Measurements from ENCODE around the gene ASTN2. TPM values are rescaled to one million over a fixed set of nuclear protein-coding genes. Genes with fewer than 3 reads are reported as not detected.

The ASTN2 gene
- total RNA-seq, 1 donor = 5.6 TPM

- no peak overlapping the region for H3K4me3 ChIP-seq (ENCODE audit: low read depth, low read length)
- DNase-seq (ENCODE audit: low read depth) = no peak
- no peak for TF ChIP-seq CTCF (IDR thresholded peaks at IDR 0.05; ENCODE audit: insufficient read depth, low read length)
These were observed 371.7 kb downstream of the ASTN2 start for GRCh38 chr9:117043159-117043558.

GRCh38 chr9:117035546-117035945 lies 379.3 kb downstream of the ASTN2 start:
- no peak for DNase-seq (ENCODE audit: low read depth)
- TF ChIP-seq CTCF (IDR thresholded peaks at IDR 0.05; ENCODE audit: insufficient read depth, low read length) = no peak
- H3K4me3 ChIP-seq (ENCODE audit: low read depth, low read length) = no peak overlapping the region

GRCh38 chr9:117034866-117035265 lies 380.0 kb downstream of the ASTN2 start:
- TF ChIP-seq CTCF (IDR thresholded peaks at IDR 0.05; ENCODE audit: insufficient read depth, low read length) = no peak
- DNase-seq (ENCODE audit: low read depth) = no peak

GRCh38 chr9:117030254-117030768 lies 384.5 kb downstream of the ASTN2 start:
- H3K4me3 ChIP-seq (ENCODE audit: low read depth, low read length) = no peak overlapping the region
- TF ChIP-seq CTCF (IDR thresholded peaks at IDR 0.05; ENCODE audit: insufficient read depth, low read length) = no peak
- DNase-seq (ENCODE audit: low read depth) = no peak

More at GRCh38 chr9:117034866-117035265, 380.0 kb downstream of the ASTN2 start:
- H3K4me3 ChIP-seq (ENCODE audit: low read depth, low read length) = no peak overlapping the region

GRCh38 chr9:117029341-117029740 lies 385.5 kb downstream of the ASTN2 start:
- H3K4me3 ChIP-seq (ENCODE audit: low read depth, low read length) = no peak overlapping the region
- DNase-seq (ENCODE audit: low read depth) = no peak
- TF ChIP-seq CTCF (IDR thresholded peaks at IDR 0.05; ENCODE audit: insufficient read depth, low read length) = no peak

- no peak for TF ChIP-seq CTCF (IDR thresholded peaks at IDR 0.05; ENCODE audit: insufficient read depth, low read length)
- H3K4me3 ChIP-seq (ENCODE audit: low read depth, low read length) = no peak overlapping the region
- no peak for DNase-seq (ENCODE audit: low read depth)
These were observed 386.6 kb downstream of the ASTN2 start for GRCh38 chr9:117028103-117028858.

Measured in fibroblast of the aortic adventitia (primary cell).